ENCODE measurements around the gene PEX6.
"Not testable (repeated sequence)": the region's sequence is repeated elsewhere in the genome, so short reads cannot be mapped to it uniquely, and the experiment has no call there.

Gene PEX6

GRCh38 chr6:42966571-42966970 is 12.4 kb downstream of the PEX6 start:
- ATAC-seq (no peak), DNase-seq (no peak)

- DNase-seq: peak; percentile 49
Observed at GRCh38 chr6:42963855-42964605, 15.0 kb downstream of the PEX6 start.

GRCh38 chr6:42963179-42963854 is 15.7 kb downstream of the PEX6 start:
- ATAC-seq: no peak
- DNase-seq: no peak

More at GRCh38 chr6:42963855-42964605, 15.0 kb downstream of the PEX6 start:
- ATAC-seq: peak; percentile 41

GRCh38 chr6:42962502-42963178 is 16.3 kb downstream of the PEX6 start:
- DNase-seq (no peak), ATAC-seq (no peak)

- ATAC-seq (no peak), DNase-seq (no peak)
Observed at GRCh38 chr6:42962096-42962495, 16.9 kb downstream of the PEX6 start.

- DNase-seq: no peak
- no peak for ATAC-seq
Observed at GRCh38 chr6:42961020-42961470, 17.9 kb downstream of the PEX6 start.

GRCh38 chr6:42960243-42961019 is 18.6 kb downstream of the PEX6 start, which contains the start of gene GNMT:
GNMT (plus strand) TSS chr6:42960754; CDS start chr6:42960768, 14 bp downstream.
- DNase-seq: peak; percentile 39
- ATAC-seq: peak; percentile 53

GRCh38 chr6:42959917-42960242 is 19.1 kb downstream of the PEX6 start:
- no peak for DNase-seq
- no peak for ATAC-seq

GRCh38 chr6:42958125-42958524 is 20.9 kb downstream of the PEX6 start:
- DNase-seq (no peak), ATAC-seq (no peak)

GRCh38 chr6:42954405-42954804 is 24.6 kb downstream of the PEX6 start:
- DNase-seq, ATAC-seq: not testable (repeated sequence)

- DNase-seq (no peak), ATAC-seq (no peak)
Observed at GRCh38 chr6:42952389-42952788, 26.6 kb downstream of the PEX6 start.

GRCh38 chr6:42947950-42948349 is 31.0 kb downstream of the PEX6 start:
- ATAC-seq (no peak), DNase-seq (no peak)

GRCh38 chr6:42942444-42942843 is 36.5 kb downstream of the PEX6 start:
- ATAC-seq (no peak), DNase-seq (no peak)

- DNase-seq, ATAC-seq: not testable (repeated sequence)
Observed at GRCh38 chr6:42941356-42941755, 37.6 kb downstream of the PEX6 start.

GRCh38 chr6:42940493-42941045 is 38.4 kb downstream of the PEX6 start:
- ATAC-seq (no peak), DNase-seq (no peak)

GRCh38 chr6:42939810-42940167 is 39.2 kb downstream of the PEX6 start:
- ATAC-seq (no peak), DNase-seq (no peak)

- DNase-seq: no peak
- ATAC-seq: no peak
Observed at GRCh38 chr6:42938987-42939809, 39.8 kb downstream of the PEX6 start.

- no peak for DNase-seq
- ATAC-seq: no peak
Observed at GRCh38 chr6:42938428-42938796, 40.6 kb downstream of the PEX6 start.

GRCh38 chr6:42937548-42938427 is 41.2 kb downstream of the PEX6 start:
- ATAC-seq: no peak

GRCh38 chr6:42936398-42936797 is 42.6 kb downstream of the PEX6 start:
- DNase-seq (no peak), ATAC-seq (no peak)

More at GRCh38 chr6:42937548-42938427, 41.2 kb downstream of the PEX6 start:
- no peak for DNase-seq
